Inflammatory macrophage treated with lipopolysaccharide for 1 hour (primary cell): ENCODE measurements around the gene ASGR2.
"Not testable (repeated sequence)": the region's sequence is repeated elsewhere in the genome, so short reads cannot be mapped to it uniquely, and the experiment has no call there.

Experiments
- DNase-seq, 2 donors: peaks; one replicate each; pipeline ENCODE4 v3.0.0-alpha.2; 2020 to 2022

Gene ASGR2

DNA sequence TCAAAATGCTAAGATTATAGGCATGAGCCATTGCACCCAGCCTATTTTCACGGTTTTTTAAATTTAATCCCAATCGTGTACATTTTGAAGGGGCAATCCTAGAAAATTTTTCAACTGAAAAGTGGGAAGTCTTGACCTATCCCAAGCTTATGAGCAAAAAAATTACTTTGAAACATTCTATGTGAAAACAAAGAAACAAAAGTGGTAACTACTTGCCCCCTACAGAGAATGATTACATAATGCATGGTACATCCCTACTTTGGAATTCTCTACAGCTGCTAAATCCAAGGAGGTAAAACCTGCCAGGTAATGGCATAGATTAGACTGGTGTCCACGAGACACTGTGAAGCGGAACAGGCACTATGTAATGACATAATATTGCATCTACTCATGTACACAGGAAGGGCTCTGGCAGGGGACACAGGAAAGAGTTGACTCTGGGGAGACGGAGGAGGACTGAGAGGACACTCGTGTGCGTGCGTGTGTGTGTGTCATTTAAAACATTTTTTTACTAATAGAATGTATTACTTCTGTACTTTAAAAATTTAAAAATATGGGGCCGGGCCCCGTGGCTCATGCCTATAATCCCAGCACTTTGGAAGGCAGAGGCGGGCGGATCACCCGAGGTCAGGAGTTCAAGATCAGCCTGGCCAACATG, 15.7 kb downstream of the ASGR2 start:
- DNase-seq, result peak; percentile 19 to 33

- DNase-seq, result no peak
Measured at GRCh38 chr17:7097940-7098339, 16.7 kb downstream of the ASGR2 start.

- peak; percentile 48 to 67 for DNase-seq
Measured at GRCh38 chr17:7095625-7096024, 19.0 kb downstream of the ASGR2 start.

GRCh38 chr17:7094652-7095019, 20.0 kb downstream of the ASGR2 start:
- DNase-seq, result no peak

DNA sequence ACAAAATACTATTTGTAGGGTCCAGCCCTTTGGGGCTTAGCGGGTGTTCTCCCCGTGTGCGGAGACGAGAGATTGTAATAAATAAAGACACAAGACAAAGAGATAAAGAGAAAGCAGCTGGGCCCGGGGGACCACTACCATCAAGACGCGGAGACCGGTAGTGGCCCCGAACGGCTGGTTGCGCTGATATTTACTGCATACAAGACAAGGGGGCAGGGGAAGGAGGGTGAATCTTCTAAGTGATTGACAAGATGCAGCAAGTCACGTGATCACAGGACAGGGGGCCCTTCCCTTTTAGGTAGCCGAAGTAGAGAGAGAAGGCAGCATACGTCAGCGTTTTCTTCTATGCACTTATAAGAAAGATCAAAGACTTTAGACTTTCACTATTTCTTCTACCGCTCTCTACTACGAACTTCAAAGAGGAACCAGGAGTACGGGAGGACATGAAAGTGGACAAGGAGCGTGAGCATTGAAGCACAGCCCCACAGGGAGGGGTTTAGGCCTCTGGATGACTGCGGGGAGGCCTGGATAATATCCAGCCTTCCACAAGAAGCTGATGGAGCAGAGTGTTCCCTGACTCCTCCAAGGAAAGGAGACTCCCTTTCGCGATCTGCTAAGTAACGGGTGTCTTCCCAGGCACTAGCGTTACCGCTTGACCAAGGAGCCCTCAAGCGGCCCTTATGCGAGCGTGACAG, 23.2 kb downstream of the ASGR2 start:
- not testable (repeated sequence) for DNase-seq

DNA sequence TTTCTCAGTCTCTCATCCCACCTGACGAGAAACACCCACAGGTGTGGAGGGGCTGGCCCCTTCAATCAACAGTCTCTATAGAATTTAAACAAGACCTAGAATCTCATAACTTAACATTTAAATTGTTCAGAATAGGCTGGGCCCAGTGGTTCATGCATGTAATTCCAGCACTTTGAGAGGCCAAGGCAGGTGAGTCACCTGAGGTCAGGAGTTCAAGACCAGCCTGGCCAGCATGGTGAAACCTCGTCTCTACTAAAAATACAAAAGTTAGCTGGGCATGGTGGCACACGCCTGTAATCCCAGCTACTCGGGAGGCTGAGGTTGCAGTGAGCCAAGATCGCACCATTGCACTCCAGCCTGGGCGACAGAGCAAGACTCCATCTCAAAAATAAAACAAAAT, 25.1 kb downstream of the ASGR2 start:
- not testable (repeated sequence) for DNase-seq

DNA sequence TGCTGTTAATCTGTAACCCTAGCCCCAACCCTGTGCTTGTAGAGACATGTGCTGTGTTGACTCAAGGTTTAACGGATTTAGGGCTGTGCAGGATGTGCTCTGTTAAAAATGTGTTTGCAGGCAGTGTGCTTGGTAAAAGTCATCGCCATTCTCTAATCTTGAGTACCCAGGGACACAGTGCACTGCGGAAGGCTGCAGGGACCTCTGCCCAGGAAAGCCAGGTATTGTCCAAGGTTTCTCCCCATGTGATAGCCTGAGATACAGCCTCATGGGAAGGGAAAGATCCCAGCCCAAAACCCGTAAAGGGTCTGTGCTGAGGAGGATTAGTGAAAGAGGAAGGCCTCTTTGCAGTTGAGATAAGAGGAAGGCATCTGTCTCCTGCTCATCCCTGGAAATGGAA, 26.2 kb downstream of the ASGR2 start:
- not testable (repeated sequence) for DNase-seq

GRCh38 chr17:7084088-7084487, 30.5 kb downstream of the ASGR2 start:
- peak; percentile 31 to 47 for DNase-seq

DNA sequence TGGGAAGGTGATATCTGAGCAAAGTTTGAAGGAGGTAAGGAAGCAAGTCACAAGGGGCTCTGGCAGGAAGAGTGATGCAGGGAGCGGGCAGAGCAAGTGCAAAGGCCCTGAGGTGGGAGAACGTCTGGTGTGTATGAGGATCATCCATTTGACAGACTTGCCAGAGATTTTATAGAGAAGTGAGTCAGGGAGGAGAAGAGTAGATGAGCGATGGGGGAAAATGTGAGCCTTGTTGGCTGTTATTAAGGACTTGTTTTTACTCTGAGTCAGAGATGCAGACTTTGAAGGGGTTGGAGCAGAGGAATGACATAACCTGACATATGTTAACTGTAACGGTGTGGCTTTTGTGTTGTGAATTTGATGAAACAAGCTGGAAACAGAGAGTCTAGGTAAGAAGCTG, 31.0 kb downstream of the ASGR2 start:
- DNase-seq, result no peak

GRCh38 chr17:7081341-7082062, 33.1 kb downstream of the ASGR2 start:
- DNase-seq, result no peak

- DNase-seq, result no peak
Measured at GRCh38 chr17:7080456-7081041, 34.1 kb downstream of the ASGR2 start.

DNA sequence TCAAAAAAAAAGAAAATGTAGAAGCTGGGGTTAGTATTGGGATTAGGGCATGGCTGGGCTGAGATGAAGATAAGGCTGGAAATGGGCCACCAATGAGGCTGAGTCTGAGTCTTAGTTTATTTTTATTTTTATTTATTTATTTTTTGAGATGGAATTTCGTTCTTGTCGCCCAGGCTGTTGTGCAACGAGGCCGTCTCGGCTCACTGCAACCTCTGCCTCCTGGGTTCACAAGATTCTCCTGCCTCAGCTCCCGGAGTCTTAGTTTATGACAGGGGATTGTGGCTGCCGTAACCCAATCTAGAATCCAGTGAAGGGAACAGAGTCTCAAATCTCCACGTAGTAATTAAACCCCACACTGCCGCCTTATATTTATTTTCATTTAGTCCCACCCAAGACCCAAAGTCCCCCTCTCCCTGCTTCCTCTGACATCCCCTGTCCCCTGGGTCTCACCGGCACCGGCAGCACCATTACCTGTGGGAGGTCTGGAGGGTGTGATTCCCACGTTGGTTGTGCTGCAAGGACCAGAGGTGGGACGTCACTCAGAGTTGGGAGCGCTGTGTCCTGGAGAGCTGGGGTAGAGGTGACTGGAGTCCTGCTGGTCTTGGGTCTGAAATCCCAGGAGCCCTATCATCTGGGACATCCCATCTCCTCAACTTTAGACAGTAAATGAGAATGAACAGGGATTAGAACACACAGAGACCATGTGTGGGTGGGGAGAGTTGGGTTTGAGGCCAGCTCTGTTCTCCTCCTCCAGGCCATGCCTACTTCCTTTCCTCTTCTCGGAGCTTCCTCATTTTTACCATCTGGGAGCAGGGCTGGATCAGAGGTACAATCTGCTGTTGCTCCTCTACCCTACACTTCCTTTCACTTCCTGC, 34.8 kb downstream of the ASGR2 start, which contains the start of gene CLEC10A:
Gene CLEC10A (minus strand): TSS at position 671 of the 875 bp plus-strand sequence. CDS start 1,439 bp downstream, outside the sequence.
- peak; percentile 77 to 82 for DNase-seq

GRCh38 chr17:7078711-7079110, 35.9 kb downstream of the ASGR2 start:
- DNase-seq, result no peak

- DNase-seq, result no peak
Measured at GRCh38 chr17:7077911-7078546, 36.6 kb downstream of the ASGR2 start.

DNA sequence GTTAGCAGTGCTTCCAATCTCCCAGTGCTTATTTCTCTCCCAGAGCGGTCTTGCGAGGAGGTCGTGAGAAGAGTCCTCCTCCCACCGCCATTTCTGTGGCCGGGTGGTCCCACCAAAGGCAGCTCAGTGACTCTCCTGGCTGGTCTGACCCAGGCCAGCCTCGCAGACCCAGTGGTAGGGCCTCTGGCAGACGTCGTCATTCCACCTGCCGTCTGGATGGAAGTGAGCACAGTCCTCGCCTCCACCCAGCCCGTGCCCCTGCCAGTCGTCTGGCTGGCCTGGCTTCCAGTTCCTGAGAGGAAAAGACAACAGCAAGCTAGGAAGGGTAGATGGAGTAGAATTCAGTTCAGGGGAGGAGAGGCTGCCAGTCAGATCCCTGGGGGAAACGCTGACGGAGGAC, 39.7 kb downstream of the ASGR2 start:
- no peak for DNase-seq

- DNase-seq, result no peak
Measured at GRCh38 chr17:7072406-7072805, 42.2 kb downstream of the ASGR2 start.

GRCh38 chr17:7070712-7071111, 43.9 kb downstream of the ASGR2 start:
- no peak for DNase-seq

- DNase-seq, result no peak
Measured at GRCh38 chr17:7068268-7068667, 46.4 kb downstream of the ASGR2 start.

DNA sequence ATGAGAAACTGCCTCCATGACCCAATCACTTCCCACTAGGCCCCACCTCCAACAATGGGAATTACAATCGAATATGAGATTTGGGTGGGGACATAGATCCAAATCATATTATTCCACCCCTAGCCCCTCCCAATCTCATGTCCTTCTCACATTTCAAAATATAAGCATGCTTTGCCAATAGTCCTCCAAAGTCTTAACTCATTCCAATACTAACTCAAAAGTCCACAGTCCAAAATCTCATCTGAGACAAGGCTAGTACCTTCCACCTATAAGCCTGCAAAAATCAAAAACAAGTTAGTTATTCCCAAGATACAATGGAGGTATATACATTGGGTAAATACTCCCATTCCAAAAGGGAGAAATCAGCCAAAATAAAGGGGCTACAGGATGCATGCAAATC, 47.4 kb downstream of the ASGR2 start:
- DNase-seq, result no peak

DNA sequence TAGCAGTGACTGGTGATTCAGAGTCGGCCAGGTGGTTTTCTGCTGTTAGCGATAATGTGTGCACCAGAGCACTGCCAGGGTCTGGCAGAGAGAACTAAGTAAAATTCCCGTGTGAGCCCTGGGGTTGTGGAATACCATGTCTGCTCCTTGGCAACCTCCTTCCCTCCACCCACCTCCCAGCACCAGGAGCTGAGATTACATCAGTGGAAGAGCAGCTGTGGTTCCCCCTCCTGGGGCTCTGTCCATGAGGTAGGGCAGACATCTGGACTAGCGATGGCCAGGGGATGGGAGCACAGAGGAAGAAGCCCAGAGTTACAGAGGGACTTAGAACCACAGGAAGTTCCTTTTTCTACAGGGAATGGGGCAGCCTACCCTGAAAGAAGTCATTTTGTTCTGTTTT, 50.4 kb downstream of the ASGR2 start:
- no peak for DNase-seq

DNA sequence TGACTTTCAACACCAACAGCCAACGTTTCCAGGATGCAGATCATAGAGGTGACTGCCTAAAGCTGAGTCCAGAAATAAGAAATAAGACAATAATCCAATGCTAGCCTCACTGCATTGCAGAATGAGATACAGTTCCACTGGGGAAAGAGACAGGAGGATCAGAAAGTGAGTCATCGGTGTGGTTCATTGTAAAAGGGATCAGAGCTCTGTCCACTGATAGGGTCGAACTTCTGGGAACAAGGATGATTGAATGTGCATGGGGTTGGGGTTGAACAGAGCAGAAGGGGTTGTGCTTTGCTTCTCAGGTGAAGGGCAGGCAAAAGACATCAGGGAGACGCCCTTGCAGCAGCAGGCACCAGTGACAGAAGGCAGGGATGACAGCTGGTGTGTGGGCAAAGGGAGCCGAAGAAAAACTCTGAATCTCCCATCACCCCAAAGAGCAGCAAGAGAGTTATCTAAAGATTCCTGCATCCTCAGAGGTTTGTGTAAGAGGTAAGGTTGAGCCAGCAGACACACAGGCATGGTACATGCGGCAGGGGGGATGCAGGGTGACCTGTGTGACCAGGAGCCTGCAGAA, 51.0 kb downstream of the ASGR2 start:
- no peak for DNase-seq
